Common myeloid progenitor, CD34-positive (primary cell): Measurements from ENCODE around the gene HIP1.
"Not testable (repeated sequence)": the region's sequence is repeated elsewhere in the genome, so short reads cannot be mapped to it uniquely, and the experiment has no call there.

Experiments used
- CTCF ChIA-PET: fragments of 350-600 bp; sonication (Branson Sonifier 250); formaldehyde crosslinking; loops from one replicate; lab custom pipeline; 2021; ENCODE audit warnings: antibody characterized with exemption; lab: Charles Lee
- POLR2A ChIA-PET: fragments of 350-600 bp; sonication (Branson Sonifier 250); formaldehyde crosslinking; loops from one replicate; lab custom pipeline; 2021; ENCODE audit warnings: antibody characterized with exemption; lab: Charles Lee
- DNase-seq, 3 donors: peaks; one replicate each; pipeline versions ENCODE4 v3.0.0 to v3.0.0-alpha.2; 2013
- H3K27ac ChIP-seq, 2 experiments: 1 replicate in 1 of 2; 2 replicates in 1 of 2; pipeline ENCODE4 v1.7.0; 2013; ENCODE audit warnings: inconsistent platforms in 2 of 2, low read length in 2 of 2, mild to moderate bottlenecking in 2 of 2, low read depth in 1 of 2, moderate library complexity in 1 of 2; ENCODE audit not compliant: severe bottlenecking in 2 of 2, insufficient read depth in 1 of 2, poor library complexity in 1 of 2
- H3K27me3 ChIP-seq, 5 experiments: replicated peaks in 2 of 5; 1 replicate in 3 of 5; 2 replicates in 2 of 5; pipeline versions ENCODE4 v1.6.1 to v1.7.0; 2013; ENCODE audit warnings: low read length in 4 of 5, mild to moderate bottlenecking in 2 of 5, moderate library complexity in 2 of 5, inconsistent platforms in 1 of 5; ENCODE audit not compliant: insufficient read depth in 5 of 5, control insufficient read depth in 4 of 5
- H3K36me3 ChIP-seq, 4 experiments: 1 replicate in 2 of 4; 2 replicates in 2 of 4; pipeline versions ENCODE4 v1.6.1 to v1.7.0; 2013; ENCODE audit warnings: low read length in 3 of 4, control low read depth in 1 of 4, mild to moderate bottlenecking in 1 of 4; ENCODE audit not compliant: control insufficient read depth in 4 of 4, insufficient read depth in 4 of 4
- H3K4me1 ChIP-seq, 4 experiments: 1 replicate in 3 of 4; 2 replicates in 1 of 4; pipeline versions ENCODE4 v1.6.1 to v1.7.1; 2013; ENCODE audit warnings: low read length in 3 of 4, mild to moderate bottlenecking in 3 of 4, control low read depth in 1 of 4, inconsistent platforms in 1 of 4, moderate library complexity in 1 of 4; ENCODE audit not compliant: control insufficient read depth in 4 of 4, insufficient read depth in 4 of 4; ENCODE audit errors: control extremely low read depth in 1 of 4
- H3K4me3 ChIP-seq, 7 experiments: 1 replicate in 4 of 7; 2 replicates in 3 of 7; pipeline versions ENCODE4 v1.5.1 to v1.7.0; 2013; ENCODE audit warnings: mild to moderate bottlenecking in 7 of 7, low read length in 6 of 7, moderate library complexity in 6 of 7, inconsistent platforms in 2 of 7, low read depth in 2 of 7, control low read depth in 1 of 7; ENCODE audit not compliant: insufficient read depth in 4 of 7, control insufficient read depth in 1 of 7; ENCODE audit errors: extremely low read depth in 1 of 7
- H3K9me3 ChIP-seq, 5 experiments: 1 replicate in 4 of 5; 2 replicates in 1 of 5; pipeline versions ENCODE4 v1.6.1 to v1.7.1; 2013; ENCODE audit warnings: low read length in 4 of 5, mild to moderate bottlenecking in 2 of 5, inconsistent platforms in 1 of 5, low read depth in 1 of 5, moderate library complexity in 1 of 5; ENCODE audit not compliant: control insufficient read depth in 4 of 5, insufficient read depth in 2 of 5; ENCODE audit errors: control extremely low read depth in 1 of 5
- WGBS: methylation state at CpG from one replicate; pipeline ENCODE4 v1.1.5; 2013; ENCODE audit not compliant: insufficient coverage; 5-methylcytosine and 5-hydroxymethylcytosine counted together

The HIP1 gene

GRCh38 chr7:75595766-75596165 is 143.0 kb downstream of the HIP1 start:
- peaks cover 0 to 13% (median 11%) of the 10 kb centered on the region in 4 experiments for H3K4me1 ChIP-seq
- POLR2A ChIA-PET: no interaction called here
- 100% methylated on average over 3 of the region's 4 CpGs for WGBS
- no peak overlapping the region for H3K4me3 ChIP-seq
- H3K36me3 ChIP-seq: peaks cover 0 to 29% (median 3%) of the 10 kb centered on the region in 4 experiments
- no peak for DNase-seq
- H3K27me3 ChIP-seq: no peaks in the 10 kb centered on the region
- CTCF ChIA-PET: no interaction called here
- H3K27ac ChIP-seq: no peak overlapping the region
- H3K9me3 ChIP-seq: peaks cover 0 to 2% (median 0%) of the 10 kb centered on the region in 5 experiments

GRCh38 chr7:75593500-75594184 is 145.1 kb downstream of the HIP1 start:
- H3K4me3 ChIP-seq, POLR2A ChIA-PET, CTCF ChIA-PET, DNase-seq, H3K27me3 ChIP-seq, H3K9me3 ChIP-seq, H3K27ac ChIP-seq: not testable (repeated sequence)
- WGBS: 95% methylated on average over 7 of the region's 12 CpGs
- Histone ChIP-seq H3K36me3 (peaks cover 0 to 29% (median 5%) of the 10 kb centered on the region in 4 experiments), H3K4me1 (peaks cover 0 to 13% (median 11%) of the 10 kb centered on the region in 4 experiments)

GRCh38 chr7:75591467-75592255 is 147.1 kb downstream of the HIP1 start:
- H3K27ac ChIP-seq: peak overlapping the region in 1 of 2 experiments; percentile 43
- no peaks in the 10 kb centered on the region for H3K27me3 ChIP-seq
- peak in 2 of 3 donors; percentile 34 to 53 for DNase-seq
- H3K9me3 ChIP-seq: peaks cover 0 to 4% (median 2%) of the 10 kb centered on the region in 5 experiments
- no peak overlapping the region for H3K4me3 ChIP-seq
- ChIA-PET POLR2A (interaction anchor here (0.6 kb wide), 1 partner anchor 28 kb away, joined by 4 read pairs; no protein-coding TSS in a partner anchor), CTCF (interaction anchor here (0.6 to 0.9 kb wide), 2 partner anchors 10 to 101 kb away, joined by 3 to 4 read pairs; no protein-coding TSS in a partner anchor)
- 60% methylated on average over 3 of the region's 5 CpGs for WGBS
- peaks cover 0 to 12% (median 8%) of the 10 kb centered on the region in 4 experiments for H3K4me1 ChIP-seq
- H3K36me3 ChIP-seq: peaks cover 0 to 22% (median 3%) of the 10 kb centered on the region in 4 experiments

- Histone ChIP-seq H3K4me3 (no peak overlapping the region), H3K9me3 (peaks cover 0 to 4% (median 2%) of the 10 kb centered on the region in 5 experiments), H3K36me3 (peaks cover 0 to 33% (median 10%) of the 10 kb centered on the region in 4 experiments), H3K27ac (no peak overlapping the region), H3K27me3 (no peaks in the 10 kb centered on the region), H3K4me1 (peaks cover 0 to 12% (median 8%) of the 10 kb centered on the region in 4 experiments)
- CTCF ChIA-PET: interaction anchor here (0.9 kb wide), 1 partner anchor 9 kb away, joined by 3 read pairs; no protein-coding TSS in a partner anchor
- POLR2A ChIA-PET: no interaction called here
- no CpG with 5 or more reads among the region's 2 CpGs for WGBS
- no peak for DNase-seq
Measured at GRCh38 chr7:75590373-75591005, 148.3 kb downstream of the HIP1 start.

GRCh38 chr7:75584354-75584753 is 154.4 kb downstream of the HIP1 start:
- Histone ChIP-seq H3K36me3 (peaks cover 0 to 36% (median 26%) of the 10 kb centered on the region in 4 experiments), H3K27ac (no peak overlapping the region), H3K4me3 (no peak overlapping the region), H3K27me3 (no peaks in the 10 kb centered on the region), H3K9me3 (no peaks in the 10 kb centered on the region), H3K4me1 (no peaks in the 10 kb centered on the region)
- POLR2A ChIA-PET: interaction anchor here (0.6 kb wide), 1 partner anchor 881 kb away, joined by 4 read pairs; no protein-coding TSS in a partner anchor
- 64% methylated on average over 4 of the region's 5 CpGs for WGBS
- CTCF ChIA-PET: no interaction called here
- no peak for DNase-seq

- Histone ChIP-seq H3K4me3 (no peak overlapping the region), H3K27ac (no peak overlapping the region), H3K36me3 (peaks cover 0 to 39% (median 26%) of the 10 kb centered on the region in 4 experiments), H3K9me3 (no peaks in the 10 kb centered on the region), H3K27me3 (no peaks in the 10 kb centered on the region), H3K4me1 (no peaks in the 10 kb centered on the region)
- ChIA-PET CTCF (no interaction called here), POLR2A (no interaction called here)
- WGBS: 98% methylated on average over 11 of the region's 12 CpGs
- no peak for DNase-seq
Measured at GRCh38 chr7:75583255-75583654, 155.5 kb downstream of the HIP1 start.
